ENCODE measurements around the gene KDM2A. TPM values are rescaled to one million over a fixed set of nuclear protein-coding genes. Genes with fewer than 3 reads are reported as not detected.
"Not testable (repeated sequence)": the region's sequence is repeated elsewhere in the genome, so short reads cannot be mapped to it uniquely, and the experiment has no call there.

KDM2A gene
- total RNA-seq, 4 donors from 2014 or later, result 33.4 to 84.7 (median 64.8) TPM

- peaks cover 2 to 23% (median 13%) of the 10 kb centered on the region in 3 donors for H3K36me3 ChIP-seq
- no peaks in the 10 kb centered on the region for H3K27me3 ChIP-seq
- no peak overlapping the region for H3K27ac ChIP-seq
- TF ChIP-seq CTCF (IDR thresholded peaks at IDR 0.05) (no peak), POLR2A (IDR thresholded peaks at IDR 0.05) (no peak)
- 85 to 88% methylated on average over 6 of the region's 6 CpGs for WGBS, 2 donors
- no peaks in the 10 kb centered on the region for H3K9me3 ChIP-seq
- intact Hi-C loops (cut with DNase I), result no loop called here
- H3K4me1 ChIP-seq, result peaks cover 36 to 72% (median 47%) of the 10 kb centered on the region in 3 donors
- no peak for DNase-seq
- no peak overlapping the region for H3K4me3 ChIP-seq
Measured at GRCh38 chr11:67260406-67260805, 141.3 kb downstream of the KDM2A start.

GRCh38 chr11:67260885-67261639, 142.0 kb downstream of the KDM2A start:
- H3K9me3 ChIP-seq; intact Hi-C loops (cut with DNase I); H3K27me3 ChIP-seq; DNase-seq: not testable (repeated sequence)
- 56 to 67% methylated on average over 15 to 23 of the region's 50 CpGs for WGBS, 2 donors
- H3K36me3 ChIP-seq, result peaks cover 0 to 16% (median 7%) of the 10 kb centered on the region in 3 donors
- peaks cover 40 to 73% (median 53%) of the 10 kb centered on the region in 3 donors for H3K4me1 ChIP-seq
- peak in 1 of 4 donors; percentile 6 for TF ChIP-seq POLR2A (IDR thresholded peaks at IDR 0.05)
- H3K4me3 ChIP-seq, result peak overlapping the region in 3 of 4 donors; percentile 30 to 60 (median 31)
- H3K27ac ChIP-seq, result peak overlapping the region; percentile 35 to 97 (median 65)

- Histone ChIP-seq H3K27me3 (no peaks in the 10 kb centered on the region), H3K9me3 (no peaks in the 10 kb centered on the region), H3K27ac (peak overlapping the region; percentile 35 to 97 (median 65)), H3K4me1 (peaks cover 40 to 70% (median 53%) of the 10 kb centered on the region in 3 donors), H3K4me3 (peak overlapping the region in 3 of 4 donors; percentile 30 to 60 (median 31)), H3K36me3 (peaks cover 0 to 11% (median 1%) of the 10 kb centered on the region in 3 donors)
- intact Hi-C loops (cut with DNase I), result no loop called here
- DNase-seq, result no peak
- TF ChIP-seq POLR2A (IDR thresholded peaks at IDR 0.05) (no peak), CTCF (IDR thresholded peaks at IDR 0.05) (peak in 1 of 6 experiments; percentile 9)
- 17 to 20% methylated on average over 8 to 14 of the region's 18 CpGs for WGBS, 2 donors
Measured at GRCh38 chr11:67261640-67261945, 142.5 kb downstream of the KDM2A start.

GRCh38 chr11:67261946-67262681, 143.1 kb downstream of the KDM2A start:
- 33% methylated on average over 8 to 17 of the region's 18 CpGs for WGBS, 2 donors
- intact Hi-C loops (cut with DNase I), result no loop called here
- DNase-seq, result no peak
- Histone ChIP-seq H3K36me3 (peaks cover 0 to 6% (median 0%) of the 10 kb centered on the region in 3 donors), H3K27ac (peak overlapping the region; percentile 81 to 97 (median 89)), H3K9me3 (no peaks in the 10 kb centered on the region), H3K27me3 (no peaks in the 10 kb centered on the region), H3K4me1 (peaks cover 40 to 70% (median 53%) of the 10 kb centered on the region in 3 donors), H3K4me3 (peak overlapping the region in 2 of 4 donors; percentile 30 to 60)
- no peak for TF ChIP-seq POLR2A (IDR thresholded peaks at IDR 0.05)
- TF ChIP-seq CTCF (IDR thresholded peaks at IDR 0.05), result peak in 1 of 6 experiments; percentile 5

- peaks cover 49 to 76% (median 60%) of the 10 kb centered on the region in 3 donors for H3K4me1 ChIP-seq
- H3K27me3 ChIP-seq, result no peaks in the 10 kb centered on the region
- WGBS, 2 donors, result 22 to 28% methylated on average over 20 to 21 of the region's 22 CpGs
- H3K9me3 ChIP-seq, result no peaks in the 10 kb centered on the region
- no peak for TF ChIP-seq POLR2A (IDR thresholded peaks at IDR 0.05)
- TF ChIP-seq CTCF (IDR thresholded peaks at IDR 0.05), result peak; percentile 75 to 92 (median 89)
- H3K36me3 ChIP-seq, result peaks cover 0 to 3% (median 0%) of the 10 kb centered on the region in 3 donors
- H3K4me3 ChIP-seq, result peak overlapping the region in 1 of 4 donors; percentile 34
- intact Hi-C loops (cut with DNase I), result no loop called here
- H3K27ac ChIP-seq, result peak overlapping the region; percentile 81 to 97 (median 89)
- no peak for DNase-seq
Measured at GRCh38 chr11:67262731-67263675, 143.9 kb downstream of the KDM2A start.
